GM18517 (cell line): ENCODE measurements around the gene TENM3.
"Not testable (repeated sequence)": the region's sequence is repeated elsewhere in the genome, so short reads cannot be mapped to it uniquely, and the experiment has no call there.

Experiments
- ATAC-seq: cut with Tn5 transposase; IDR thresholded peaks from one replicate; pipeline ENCODE4 v1.9.1; 2021; ENCODE audit warnings: mild to moderate bottlenecking, moderate library complexity; ENCODE audit not compliant: unreplicated experiment

The TENM3 gene

GRCh38 chr4:182801636-182802035 is 558.4 kb downstream of the TENM3 start:
- no peak for ATAC-seq

GRCh38 chr4:182802621-182803020 is 559.4 kb downstream of the TENM3 start:
- ATAC-seq: no peak

DNA sequence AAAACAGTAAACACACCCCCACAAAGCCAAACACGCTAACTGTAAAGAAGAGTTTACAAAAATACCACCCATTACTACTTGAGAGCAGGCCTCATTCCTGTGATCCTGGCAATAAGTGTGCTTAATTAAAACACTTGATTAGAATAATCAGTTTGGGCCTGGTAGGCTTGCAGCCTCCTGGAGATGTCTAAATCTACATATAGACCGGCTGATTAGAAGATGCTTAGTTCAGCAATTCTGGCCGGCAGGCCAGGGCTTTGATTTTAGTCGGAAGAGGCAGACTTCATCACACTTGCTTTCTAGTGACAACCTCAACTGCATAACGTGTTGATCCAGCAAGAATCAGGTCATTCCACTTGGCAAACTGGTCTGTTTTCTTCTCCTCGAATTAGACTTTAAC is 560.0 kb downstream of the TENM3 start:
- ATAC-seq: no peak

DNA sequence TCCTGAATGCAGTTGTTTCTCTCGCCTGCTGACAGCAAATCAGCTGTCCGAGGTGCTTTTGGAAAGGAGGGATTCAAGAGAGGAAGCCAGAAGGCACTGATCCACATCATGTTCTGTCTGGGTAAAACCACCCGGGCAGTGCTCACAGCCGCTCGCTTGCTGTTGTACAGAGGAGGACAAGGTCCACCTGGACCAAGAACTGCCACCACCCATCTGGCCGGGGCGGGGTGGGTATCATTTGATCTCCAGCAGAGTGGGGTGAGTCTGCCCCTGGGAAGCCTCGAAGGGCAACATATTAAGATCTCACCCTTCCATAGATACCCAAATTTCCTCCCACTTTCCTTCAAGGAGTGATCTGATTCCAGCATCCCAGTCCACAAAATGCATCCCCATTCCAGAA is 560.9 kb downstream of the TENM3 start:
- no peak for ATAC-seq

GRCh38 chr4:182805321-182805720 is 562.1 kb downstream of the TENM3 start:
- ATAC-seq: no peak

- ATAC-seq: no peak
Measured at GRCh38 chr4:182805750-182806149, 562.5 kb downstream of the TENM3 start.

GRCh38 chr4:182806259-182807252 is 563.4 kb downstream of the TENM3 start:
- peak; percentile 64 for ATAC-seq

DNA sequence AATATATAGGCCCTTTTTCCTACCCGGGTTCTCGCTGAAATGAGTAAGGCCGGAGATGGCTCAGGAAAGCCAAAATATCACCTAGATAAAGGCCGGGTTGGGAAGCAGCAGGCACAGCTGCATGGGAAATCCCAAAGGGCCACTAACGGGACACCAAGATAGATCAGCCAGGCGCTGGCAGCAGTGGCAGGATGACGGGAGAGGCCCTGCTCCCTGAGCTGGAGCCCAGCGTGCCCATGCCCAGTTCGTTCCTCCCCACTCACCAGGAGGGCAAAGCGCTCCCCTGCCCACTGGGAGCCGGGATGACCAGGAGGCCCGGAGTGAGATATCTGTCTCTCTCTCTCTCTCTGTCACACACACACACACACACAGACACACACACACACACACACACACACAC is 564.1 kb downstream of the TENM3 start:
- no peak for ATAC-seq

- no peak for ATAC-seq
Measured at GRCh38 chr4:182807767-182808548, 564.8 kb downstream of the TENM3 start.

DNA sequence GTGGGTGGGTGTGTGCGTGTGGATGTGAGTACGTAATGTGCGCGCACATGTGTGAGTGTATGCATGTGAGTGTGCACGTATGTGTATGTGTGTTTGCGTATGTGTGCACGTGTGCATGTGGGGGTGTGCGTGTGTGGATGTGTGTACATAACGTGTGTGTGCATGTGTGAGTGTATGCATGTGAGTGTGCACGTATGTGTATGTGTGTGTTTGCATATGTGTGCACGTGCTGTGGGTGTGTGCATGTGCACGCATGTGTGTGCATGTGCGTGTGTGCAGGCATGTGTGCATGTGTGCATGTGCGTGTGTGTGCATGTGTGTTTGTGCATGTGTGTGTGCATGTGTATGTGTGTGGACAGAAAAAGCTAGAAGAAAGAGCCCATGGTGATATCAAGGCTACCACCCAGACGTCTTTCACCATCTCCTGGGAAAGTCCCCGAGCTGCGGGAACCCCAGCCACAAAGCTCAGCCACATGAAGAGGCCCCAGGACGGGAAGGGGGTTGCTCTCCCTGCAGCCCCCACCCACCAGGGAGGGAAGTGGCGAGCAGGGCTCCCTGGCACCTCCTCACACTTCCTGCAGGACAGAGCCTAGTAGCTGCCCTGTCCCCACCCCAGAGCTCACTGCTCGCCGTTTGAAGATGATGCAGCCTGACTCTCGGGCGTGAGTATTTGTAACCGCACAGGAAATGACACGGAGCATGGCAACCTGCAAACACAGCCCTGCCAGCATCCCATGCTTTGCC is 565.6 kb downstream of the TENM3 start:
- ATAC-seq: peak; percentile 89

GRCh38 chr4:182809417-182810102 is 566.4 kb downstream of the TENM3 start:
- peak; percentile 32 for ATAC-seq

- no peak for ATAC-seq
Measured at GRCh38 chr4:182810103-182810615, 567.0 kb downstream of the TENM3 start.

GRCh38 chr4:182812916-182813315 is 569.7 kb downstream of the TENM3 start:
- no peak for ATAC-seq

DNA sequence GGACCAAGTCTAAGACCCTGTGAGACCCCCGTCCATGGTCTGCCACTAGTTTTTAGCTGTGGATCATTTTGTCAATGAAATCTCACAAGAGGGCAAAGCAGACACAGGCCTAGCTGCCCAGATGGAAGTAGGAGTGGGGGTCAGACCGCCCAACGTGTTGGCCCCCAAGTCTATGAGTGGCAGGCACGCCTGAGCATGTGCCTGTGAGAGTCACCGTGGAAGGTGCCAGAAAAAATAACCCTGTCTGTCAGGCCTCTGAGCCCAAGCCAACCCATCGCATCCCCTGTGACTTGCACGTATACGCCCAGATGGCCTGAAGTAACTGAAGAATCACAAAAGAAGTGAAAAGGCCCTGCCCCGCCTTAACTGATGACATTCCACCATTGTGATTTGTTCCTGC is 570.9 kb downstream of the TENM3 start:
- ATAC-seq: not testable (repeated sequence)

GRCh38 chr4:182818926-182819730 is 575.9 kb downstream of the TENM3 start:
- ATAC-seq: no peak

GRCh38 chr4:182819751-182820150 is 576.5 kb downstream of the TENM3 start:
- ATAC-seq: no peak

DNA sequence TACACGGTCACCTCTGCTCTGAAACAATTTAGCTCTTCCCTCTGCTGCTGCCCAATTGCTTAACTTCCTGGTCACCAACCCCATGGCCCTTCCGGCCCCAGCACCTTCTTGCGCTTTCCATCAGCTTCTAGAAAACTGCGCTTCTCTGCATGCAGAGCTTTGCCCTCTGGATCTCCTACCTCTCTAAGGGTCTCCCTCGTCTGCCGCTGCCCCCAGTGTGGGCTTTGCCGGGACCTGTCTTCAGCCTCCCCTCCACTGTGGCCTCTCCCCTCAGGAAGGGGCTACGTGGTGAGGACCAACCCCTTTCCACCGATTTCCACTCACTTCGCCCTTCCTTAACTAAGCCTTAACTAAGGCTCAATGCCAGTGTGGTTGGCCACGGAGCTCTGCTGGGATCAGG is 579.4 kb downstream of the TENM3 start:
- ATAC-seq: no peak

DNA sequence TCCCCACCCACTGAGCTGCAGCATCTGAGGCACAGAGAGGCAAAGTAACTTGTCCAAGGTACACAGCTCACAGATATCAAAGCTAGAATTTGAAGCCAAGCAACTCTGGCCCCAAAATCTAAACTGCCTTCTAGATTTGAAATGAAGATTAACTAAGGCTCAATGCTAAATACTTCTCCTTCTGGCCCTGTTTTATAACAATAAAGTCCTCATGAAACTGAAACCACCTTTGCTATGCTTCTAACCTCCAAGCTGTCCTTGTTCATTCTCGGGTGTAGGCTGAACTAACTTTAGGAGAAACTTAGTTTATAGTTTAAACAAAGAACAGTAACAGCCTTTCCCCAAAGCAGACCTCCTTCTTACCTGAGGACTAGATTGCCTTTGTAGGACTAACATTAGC is 580.4 kb downstream of the TENM3 start:
- peak; percentile 90 for ATAC-seq

- no peak for ATAC-seq
Measured at GRCh38 chr4:182825003-182825402, 581.8 kb downstream of the TENM3 start.
